Loucy (cell line): ENCODE results near the gene TMED6.

Experiments used
- CTCF ChIP-seq: fragments of 200-600 bp; sonication (generic); conservative IDR thresholded peaks from 2 replicates; pipeline ENCODE4 v1.5.1; 2014; ENCODE audit warnings: mild to moderate bottlenecking, antibody characterized with exemption, low read length
- EZH2phosphoT487 ChIP-seq: fragments of 200-600 bp; IDR thresholded peaks from 2 replicates; pipeline ENCODE4 v1.6.1; 2018; ENCODE audit warnings: antibody characterized with exemption, mild to moderate bottlenecking, moderate library complexity, borderline replicate concordance

- TF ChIP-seq CTCF (no peak), EZH2phosphoT487 (no peak)
Measured at GRCh38 chr16:69371564-69371963, 20.0 kb upstream of the TMED6 start.
